Hypothalamus (tissue), 51 donors: ENCODE results near the gene CDC123.
"Not testable (repeated sequence)": the region's sequence is repeated elsewhere in the genome, so short reads cannot be mapped to it uniquely, and the experiment has no call there.

ENCODE experiments used
- DNase-seq, 51 donors: peaks; one replicate each; lab custom pipeline; 2025; lab: John Stamatoyannopoulos, UW

Gene CDC123

GRCh38 chr10:12189426-12189825 lies 6.6 kb upstream of the CDC123 start:
- DNase-seq: no peak

- no peak for DNase-seq
Observed at GRCh38 chr10:12191715-12192114, 4.3 kb upstream of the CDC123 start.

DNA sequence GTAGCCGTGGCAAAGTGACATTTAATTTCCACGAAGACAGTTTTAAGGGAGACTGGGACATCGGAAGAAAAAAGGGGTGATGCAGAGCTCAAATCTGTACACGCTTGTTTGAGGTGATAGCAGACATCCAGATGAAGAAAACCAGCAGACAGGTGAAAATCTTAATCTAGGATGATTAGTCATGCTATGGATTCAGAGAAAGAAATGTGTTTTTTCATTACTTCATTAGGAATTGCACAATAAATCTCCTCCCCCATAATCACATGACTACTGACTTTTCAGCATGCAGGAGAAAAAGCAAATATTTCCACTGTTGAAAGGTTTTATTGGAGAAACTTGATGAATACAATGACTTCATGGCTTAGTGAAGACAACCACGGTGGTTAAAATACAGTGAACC lies 2.8 kb upstream of the CDC123 start:
- no peak for DNase-seq

DNA sequence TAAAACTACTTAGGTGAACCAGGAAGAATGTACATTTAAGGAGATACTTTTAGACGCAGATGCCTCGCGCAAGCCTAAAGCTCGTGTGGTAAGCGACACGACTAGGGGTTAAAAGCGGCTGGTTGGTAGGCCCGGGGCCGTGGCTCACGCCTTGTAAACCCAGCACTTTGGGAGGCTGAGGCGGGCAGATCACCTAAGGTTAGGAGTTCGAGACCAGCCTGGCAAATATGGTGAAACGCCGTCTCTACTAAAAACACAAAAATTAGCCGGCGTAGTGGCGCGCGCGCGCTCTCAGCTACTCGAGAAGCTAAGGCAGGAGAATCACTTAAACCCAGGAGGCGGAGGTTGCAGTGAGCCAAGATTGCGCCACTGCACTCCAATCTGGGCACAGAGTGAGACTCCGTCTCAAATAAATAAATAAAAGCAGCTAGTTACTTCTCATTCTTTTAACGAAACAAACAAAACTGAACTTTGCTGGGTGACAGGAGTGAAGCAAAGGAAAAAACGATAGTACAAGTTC lies 1.2 kb upstream of the CDC123 start:
- DNase-seq: peak in 22 of 51 donors; percentile 1 to 33 (median 12)

- DNase-seq: no peak
Observed at GRCh38 chr10:12195281-12195602, 746 bp upstream of the CDC123 start.

- DNase-seq: no peak
Observed at GRCh38 chr10:12196531-12197211, 683 bp downstream of the CDC123 start.

- DNase-seq: no peak
Observed at GRCh38 chr10:12198156-12198555, 2.2 kb downstream of the CDC123 start.

DNA sequence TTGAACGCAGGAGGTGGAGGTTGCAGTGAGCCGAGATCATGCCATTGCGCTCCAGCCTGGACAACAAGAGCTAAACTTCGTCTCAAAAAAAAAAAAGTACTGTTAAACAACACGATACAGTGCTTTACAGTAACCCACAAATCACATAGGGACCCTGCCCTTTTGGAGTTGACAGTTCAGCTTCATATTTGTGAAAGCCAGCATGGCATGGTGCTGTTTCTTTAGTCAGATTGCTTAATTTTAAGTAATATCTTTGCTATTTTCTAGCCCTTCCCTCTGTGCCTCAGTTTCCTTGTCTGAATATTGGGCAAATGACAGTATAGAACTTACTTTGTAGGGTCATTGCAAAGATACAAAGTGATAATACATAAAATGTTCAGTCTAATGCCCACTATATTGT lies 4.9 kb downstream of the CDC123 start:
- no peak for DNase-seq

DNA sequence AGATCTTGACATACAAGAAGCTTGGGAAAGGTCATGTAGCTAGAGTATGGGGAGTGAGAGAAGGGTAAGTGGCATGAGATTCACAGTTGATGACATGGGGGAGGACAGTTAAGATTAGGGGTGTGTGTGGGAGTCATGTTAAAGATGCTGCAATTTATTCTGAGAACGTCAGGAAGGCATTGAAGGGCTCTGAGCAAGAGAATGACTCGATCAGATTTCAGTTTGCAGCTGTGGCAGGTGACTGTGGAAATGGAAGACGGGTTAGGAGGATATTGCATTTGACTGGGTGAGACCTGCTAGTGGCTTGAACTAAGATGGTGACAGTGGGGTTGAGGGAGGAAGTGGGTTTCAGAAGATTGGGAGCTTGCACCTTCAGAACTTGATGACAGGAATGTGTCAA lies 5.6 kb downstream of the CDC123 start:
- DNase-seq: no peak

GRCh38 chr10:12202226-12202625 lies 6.2 kb downstream of the CDC123 start:
- DNase-seq: no peak

DNA sequence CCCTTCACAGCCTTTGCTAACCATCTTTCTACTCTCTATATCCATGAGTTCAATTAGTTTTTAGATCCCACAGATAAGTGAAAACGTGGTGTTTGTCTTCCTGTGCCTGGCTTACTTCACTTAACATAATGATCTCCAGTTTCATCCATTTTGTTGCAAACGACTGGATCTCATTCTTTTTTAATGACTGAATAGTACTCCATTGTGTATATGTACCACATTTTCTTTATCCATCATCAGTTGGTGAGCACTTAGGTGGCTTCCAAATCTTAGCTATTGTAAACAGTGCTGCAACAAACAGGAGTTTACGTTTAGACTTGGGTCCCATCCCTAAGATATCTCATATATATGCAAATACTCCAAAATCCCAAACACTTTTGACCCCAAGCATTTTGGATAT lies 9.1 kb downstream of the CDC123 start:
- DNase-seq: no peak

- no peak for DNase-seq
Observed at GRCh38 chr10:12207114-12207513, 11.1 kb downstream of the CDC123 start.

DNA sequence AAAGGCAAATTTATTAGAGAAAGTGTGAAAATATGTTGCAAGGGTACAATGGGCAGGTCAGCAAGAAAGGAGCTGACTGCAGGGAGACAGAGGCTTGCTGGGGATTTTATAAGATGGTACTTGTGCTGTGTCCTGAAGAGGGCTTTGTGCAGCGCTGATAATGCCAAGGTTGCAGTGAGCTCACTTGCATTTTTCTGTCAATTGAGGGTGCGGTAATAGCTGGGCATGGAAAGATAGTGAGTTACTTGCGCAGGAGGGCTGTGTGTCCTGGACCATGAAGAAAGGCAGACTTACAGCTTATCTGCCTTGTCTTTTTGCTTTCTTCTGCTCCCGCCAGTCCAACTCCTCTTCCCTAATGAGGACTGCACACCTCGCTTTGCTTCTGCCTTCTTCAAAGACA lies 12.5 kb downstream of the CDC123 start:
- no peak for DNase-seq

- no peak for DNase-seq
Observed at GRCh38 chr10:12212454-12212853, 16.5 kb downstream of the CDC123 start.

DNA sequence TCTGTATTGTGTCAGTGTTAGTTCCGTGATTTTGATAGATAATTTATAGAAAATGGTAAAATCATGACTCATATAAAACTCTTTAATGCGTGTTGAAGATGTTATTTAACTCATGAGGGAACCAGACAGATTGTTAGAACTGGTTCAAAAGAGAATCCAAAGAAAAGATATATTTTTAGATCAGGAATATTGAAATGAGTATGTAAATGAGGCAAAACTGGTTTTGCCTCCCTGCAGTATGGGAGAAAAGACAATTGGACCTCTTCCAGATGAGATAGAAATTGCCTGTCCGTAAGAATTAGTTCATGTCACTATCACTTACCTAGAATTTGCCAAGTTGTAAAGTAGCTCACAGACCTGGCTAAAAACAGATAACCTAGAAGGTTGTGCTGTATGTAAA lies 17.6 kb downstream of the CDC123 start:
- DNase-seq: no peak

- DNase-seq: no peak
Observed at GRCh38 chr10:12214093-12214492, 18.1 kb downstream of the CDC123 start.

DNA sequence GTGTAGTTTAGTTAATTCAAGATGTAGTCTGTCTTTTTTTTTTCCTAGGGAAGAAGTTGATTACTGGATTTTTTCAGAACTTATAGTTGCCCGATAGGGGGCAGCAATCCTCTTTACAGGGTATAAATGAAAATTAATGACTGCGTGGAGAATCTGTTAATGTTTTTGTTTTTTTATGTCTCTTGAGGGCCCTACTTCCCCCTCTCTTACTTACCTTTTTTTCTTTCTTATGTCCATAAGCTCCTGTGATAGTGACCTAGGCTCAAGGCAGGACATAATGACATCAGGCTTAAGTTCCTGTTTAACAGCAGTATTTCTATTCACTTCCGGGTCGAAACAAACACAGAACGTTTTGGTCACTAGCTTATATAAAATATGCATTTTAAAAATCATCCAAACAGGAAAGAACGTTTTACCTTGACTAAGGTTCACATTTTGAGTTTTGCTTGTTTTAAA lies 18.8 kb downstream of the CDC123 start:
- peak in 5 of 51 donors; percentile 2 to 56 (median 7) for DNase-seq

DNA sequence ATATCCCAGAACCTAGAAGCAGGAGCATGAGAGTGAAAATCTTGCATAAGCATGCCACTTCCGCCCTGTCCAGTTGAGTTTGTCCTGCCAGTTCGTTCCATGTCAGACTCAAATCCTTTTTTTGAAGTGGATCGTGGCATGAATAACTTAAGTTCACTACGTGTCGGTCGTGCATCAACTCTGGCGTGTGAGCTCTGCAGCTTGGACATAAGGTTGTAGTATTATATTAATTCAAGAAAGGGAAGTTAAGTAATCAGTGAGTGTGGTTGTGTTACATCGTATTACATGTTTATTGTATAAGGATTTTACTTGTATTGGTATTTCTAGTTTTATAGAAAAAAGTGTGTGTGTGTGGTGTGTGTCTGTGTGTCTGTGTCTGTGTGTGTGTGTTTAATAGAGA lies 23.0 kb downstream of the CDC123 start:
- DNase-seq: no peak

GRCh38 chr10:12221323-12222298 lies 25.6 kb downstream of the CDC123 start:
- no peak for DNase-seq

DNA sequence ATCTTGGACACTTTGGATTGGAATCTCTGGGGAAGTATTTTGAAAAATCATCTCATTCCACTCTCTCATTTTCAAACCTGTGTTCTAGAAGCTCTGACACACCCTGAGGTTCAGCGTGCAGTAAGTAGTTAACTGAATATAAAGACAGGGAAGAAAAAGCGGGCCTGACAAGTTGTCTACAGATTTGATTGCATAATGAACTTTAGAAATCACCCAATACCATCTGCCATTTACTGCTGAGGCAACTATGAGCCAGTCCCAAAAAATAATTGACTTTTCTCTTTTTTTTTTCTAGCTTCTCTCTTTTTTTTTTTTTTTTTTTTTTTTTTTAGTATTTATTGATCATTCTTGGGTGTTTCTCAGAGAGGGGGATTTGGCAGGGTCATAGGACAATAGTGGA lies 29.5 kb downstream of the CDC123 start:
- no peak for DNase-seq

- DNase-seq: not testable (repeated sequence)
Observed at GRCh38 chr10:12226438-12226837, 30.4 kb downstream of the CDC123 start.

GRCh38 chr10:12228851-12229250 lies 32.9 kb downstream of the CDC123 start:
- no peak for DNase-seq
